H1 (cell line): ENCODE measurements around the gene NSUN2. TPM values are rescaled to one million over a fixed set of nuclear protein-coding genes. Genes with fewer than 3 reads are reported as not detected.

Experiments
- CTCF ChIA-PET: fragments of 300-600 bp; sonication (Branson Sonifier 250); formaldehyde crosslinking; loops from one replicate; lab custom pipeline; 2021; ENCODE audit not compliant: partially characterized antibody; lab: Charles Lee
- POLR2A ChIA-PET: fragments of 300-600 bp; sonication (Branson Sonifier 250); formaldehyde crosslinking; loops from one replicate; lab custom pipeline; 2021; ENCODE audit warnings: inconsistent platforms; ENCODE audit not compliant: partially characterized antibody; lab: Charles Lee
- DNase-seq, 2 experiments: peaks; one replicate each; pipeline versions ENCODE4 v3.0.0 to v3.0.0-alpha.2; 2010 to 2022; ENCODE audit warnings: low spot score in 2 of 2, low read depth in 1 of 2, mixed read lengths in 1 of 2
- FAIRE-seq: peaks from 2 replicates; lab custom pipeline; 2011; peaks lifted over from hg19 to GRCh38; lab: Jason Lieb, UNC
- H2AFZ ChIP-seq: 2 replicates; pipeline ENCODE4 v1.8.1; 2012; ENCODE audit warnings: low read length, inconsistent platforms
- H2AK5ac ChIP-seq: 2 replicates; pipeline ENCODE4 v1.6.1; 2013; ENCODE audit warnings: low read depth, low read length
- H2BK120ac ChIP-seq: replicated peaks from 2 replicates; pipeline ENCODE3; 2013; ENCODE audit warnings: low read depth, low read length, inconsistent platforms
- H2BK12ac ChIP-seq: 2 replicates; pipeline ENCODE4 v1.6.1; 2013; ENCODE audit warnings: low read depth, low read length
- H2BK15ac ChIP-seq: 2 replicates; pipeline ENCODE4 v1.6.1; 2013; ENCODE audit warnings: low read length
- H2BK20ac ChIP-seq: 2 replicates; pipeline ENCODE4 v1.6.1; 2013; ENCODE audit warnings: low read length
- H2BK5ac ChIP-seq: 2 replicates; pipeline ENCODE4 v1.6.1; 2013; ENCODE audit warnings: low read depth, low read length
- H3K14ac ChIP-seq: 2 replicates; pipeline ENCODE4 v1.6.1; 2013; ENCODE audit warnings: inconsistent platforms; ENCODE audit not compliant: insufficient read length
- H3K18ac ChIP-seq: 2 replicates; pipeline ENCODE4 v1.6.1; 2013; ENCODE audit warnings: low read length; ENCODE audit errors: extremely low read depth
- H3K23ac ChIP-seq: 2 replicates; pipeline ENCODE4 v1.6.1; 2013; ENCODE audit warnings: inconsistent platforms; ENCODE audit not compliant: insufficient read length
- H3K23me2 ChIP-seq: 2 replicates; pipeline ENCODE4 v1.6.1; 2013; ENCODE audit warnings: low read depth, low read length
- H3K27ac ChIP-seq: 2 replicates; pipeline ENCODE4 v1.6.1; 2011; ENCODE audit warnings: low read depth, low read length, inconsistent platforms
- H3K27me3 ChIP-seq, 4 experiments: replicated peaks in 1 of 4; 1 replicate in 1 of 4; 2 replicates in 3 of 4; pipeline versions ENCODE4 v1.6.1 to v1.8.1; 2011 to 2013; ENCODE audit warnings: low read length in 3 of 4, mild to moderate bottlenecking in 3 of 4, inconsistent platforms in 2 of 4, mixed read lengths in 2 of 4, moderate library complexity in 1 of 4; ENCODE audit not compliant: control insufficient read depth in 3 of 4, insufficient read depth in 3 of 4; ENCODE audit errors: extremely low read depth in 1 of 4
- H3K36me3 ChIP-seq, 4 experiments: 2 replicates each; pipeline versions ENCODE4 v1.6.1 to v1.8.1; 2011 to 2013; ENCODE audit warnings: mild to moderate bottlenecking in 4 of 4, low read length in 3 of 4, moderate library complexity in 2 of 4, control low read depth in 1 of 4, inconsistent platforms in 1 of 4; ENCODE audit not compliant: insufficient read depth in 4 of 4, control insufficient read depth in 2 of 4
- H3K4ac ChIP-seq: replicated peaks from 2 replicates; pipeline ENCODE3; 2013; ENCODE audit warnings: low read length, low read depth, mixed read lengths, inconsistent platforms; ENCODE audit not compliant: insufficient read length
- H3K4me1 ChIP-seq, 4 experiments: replicated peaks in 1 of 4; 1 replicate in 1 of 4; 2 replicates in 3 of 4; pipeline versions ENCODE4 v1.6.1 to v1.8.1; 2011 to 2013; ENCODE audit warnings: low read length in 3 of 4, inconsistent platforms in 2 of 4, mixed read lengths in 1 of 4; ENCODE audit not compliant: insufficient read depth in 4 of 4, control insufficient read depth in 3 of 4
- H3K4me2 ChIP-seq, 2 experiments: 2 replicates each; pipeline versions ENCODE4 v1.6.1 to v1.8.1; 2011 to 2013; ENCODE audit warnings: low read depth in 2 of 2, low read length in 2 of 2, control low read depth in 1 of 2, inconsistent platforms in 1 of 2, mild to moderate bottlenecking in 1 of 2; ENCODE audit not compliant: insufficient read depth in 1 of 2
- H3K4me3 ChIP-seq, 4 experiments: fragments of 200-600, 300-600 bp in 1 of 4; sonication (generic), shearing (Covaris generic), sonication (Bioruptor Twin) in 1 of 4; 2 replicates each; pipeline versions ENCODE4 v1.5.1 to v1.8.1; 2011 to 2016; ENCODE audit warnings: low read length in 4 of 4, low read depth in 3 of 4, control low read depth in 2 of 4, inconsistent platforms in 2 of 4, mild to moderate bottlenecking in 2 of 4, mixed read lengths in 1 of 4, moderate library complexity in 1 of 4; ENCODE audit not compliant: insufficient read depth in 2 of 4; ENCODE audit errors: extremely low read depth in 1 of 4
- H3K56ac ChIP-seq: replicated peaks from 2 replicates; pipeline ENCODE3; 2013; ENCODE audit warnings: low read depth, mild to moderate bottlenecking, mixed read lengths, low read length, inconsistent platforms; ENCODE audit not compliant: insufficient read length
- H3K79me1 ChIP-seq: 2 replicates; pipeline ENCODE4 v1.6.1; 2013; ENCODE audit warnings: low read depth, low read length, control low read depth
- H3K79me2 ChIP-seq, 2 experiments: 2 replicates each; pipeline versions ENCODE4 v1.6.1 to v1.8.1; 2012 to 2013; ENCODE audit warnings: low read length in 2 of 2, mild to moderate bottlenecking in 2 of 2, inconsistent platforms in 1 of 2; ENCODE audit not compliant: insufficient read depth in 2 of 2, control insufficient read depth in 1 of 2
- H3K9ac ChIP-seq, 4 experiments: replicated peaks in 1 of 4; 1 replicate in 1 of 4; 2 replicates in 3 of 4; pipeline versions ENCODE4 v1.6.1 to v1.8.1; 2011 to 2013; ENCODE audit warnings: low read depth in 3 of 4, low read length in 3 of 4, control low read depth in 2 of 4, mild to moderate bottlenecking in 2 of 4, moderate library complexity in 2 of 4, inconsistent platforms in 1 of 4; ENCODE audit errors: extremely low read depth in 1 of 4
- H3K9me3 ChIP-seq, 2 experiments: 2 replicates each; pipeline versions ENCODE4 v1.6.1 to v1.8.1; 2012 to 2013; ENCODE audit warnings: mild to moderate bottlenecking in 2 of 2, moderate library complexity in 2 of 2, control low read depth in 1 of 2, inconsistent platforms in 1 of 2, low read depth in 1 of 2, low read length in 1 of 2, mixed read lengths in 1 of 2; ENCODE audit not compliant: insufficient read depth in 2 of 2
- H4K20me1 ChIP-seq, 2 experiments: replicated peaks in 1 of 2; 2 replicates each; pipeline versions ENCODE3 to v1.8.1; 2011 to 2013; ENCODE audit warnings: inconsistent platforms in 2 of 2, low read length in 2 of 2, mild to moderate bottlenecking in 1 of 2; ENCODE audit not compliant: insufficient read depth in 2 of 2, control insufficient read depth in 1 of 2
- H4K5ac ChIP-seq: 2 replicates; pipeline ENCODE4 v1.6.1; 2013; ENCODE audit warnings: low read length, low read depth, mixed read lengths, inconsistent platforms; ENCODE audit not compliant: insufficient read length
- H4K8ac ChIP-seq: 2 replicates; pipeline ENCODE4 v1.8.0; 2013; ENCODE audit warnings: mild to moderate bottlenecking, moderate library complexity, low read length, inconsistent platforms; ENCODE audit not compliant: insufficient read depth; ENCODE audit errors: extremely low read depth
- H4K91ac ChIP-seq: replicated peaks from 2 replicates; pipeline ENCODE3; 2013; ENCODE audit warnings: low read length, mixed read lengths, inconsistent platforms; ENCODE audit not compliant: insufficient read length
- ATF3 ChIP-seq: IDR thresholded peaks from 2 replicates; pipeline ENCODE4 v1.6.1; 2011; ENCODE audit warnings: low read depth, mild to moderate bottlenecking, low read length; ENCODE audit not compliant: insufficient read depth
- CTCF ChIP-seq, 3 experiments: IDR thresholded peaks; 1 replicate in 2 of 3; 2 replicates in 1 of 3; pipeline versions ENCODE4 v1.5.1 to v1.6.1; 2011; ENCODE audit warnings: low read length in 3 of 3, mild to moderate bottlenecking in 3 of 3, inconsistent platforms in 2 of 3, low read depth in 1 of 3, moderate library complexity in 1 of 3; ENCODE audit not compliant: insufficient read depth in 1 of 3; ENCODE audit errors: control extremely low read depth in 1 of 3
- EGR1 ChIP-seq: IDR thresholded peaks from 2 replicates; pipeline ENCODE4 v1.6.1; 2011; ENCODE audit warnings: low read depth, low read length, borderline replicate concordance
- RAD21 ChIP-seq, 2 experiments: IDR thresholded peaks in 1 of 2; conservative IDR thresholded peaks in 1 of 2; 2 replicates each; pipeline ENCODE4 v1.6.1; 2011; ENCODE audit warnings: low read depth in 2 of 2, low read length in 2 of 2, improper control_type of control experiment in 1 of 2, inconsistent platforms in 1 of 2, mild to moderate bottlenecking in 1 of 2, moderate library complexity in 1 of 2
- SUZ12 ChIP-seq: fragments of 200-600 bp; sonication (generic); IDR thresholded peaks from 2 replicates; pipeline ENCODE4 v1.6.1; 2012; ENCODE audit warnings: mild to moderate bottlenecking, inconsistent platforms, low read length, moderate library complexity, mixed read lengths
- WGBS, 2 experiments: shearing (Covaris generic) in 1 of 2; methylation state at CpG; one replicate each; pipeline versions ENCODE4 v1.1.6 to v1.1.7; 2013 to 2015; ENCODE audit warnings: low lambda C conversion rate in 2 of 2, mixed read lengths in 2 of 2, inconsistent platforms in 1 of 2, low coverage in 1 of 2, missing lambda C conversion rate in 1 of 2; ENCODE audit not compliant: insufficient replicate concordance in 2 of 2, insufficient coverage in 1 of 2, insufficient read length in 1 of 2; ENCODE audit errors: extremely low coverage in 1 of 2, missing lambda C conversion rate in 1 of 2; 5-methylcytosine and 5-hydroxymethylcytosine counted together
- polyA plus RNA-seq, 7 experiments: library from polyadenylated mRNA; depleted of rRNA in 3 of 7; stranded (reverse) in 5 of 7; unstranded in 2 of 7; fragments of >200 nt in 5 of 7; fragments of 200-250 nt in 2 of 7; gene quantifications; 1 replicate in 5 of 7; 2 replicates in 1 of 7; 4 replicates in 1 of 7; pipeline versions ENCODE4 v1.2.1 to v1.2.3, GENCODE V29; 2011 to 2013; ENCODE audit warnings: missing spikeins in 2 of 7, mixed read lengths in 2 of 7
- total RNA-seq: library from RNA; stranded (reverse); fragmentation: NEBNext Ultra II Directional; extraction: Animal tissue kit (Norgen Biotek cat#: 25700); gene quantifications from 2 replicates; pipeline ENCODE4 v1.2.1, GENCODE V29; 2021

Gene NSUN2
- total and polyA plus RNA-seq, 2 of the 8 experiments (the other 6 are each of a cell fraction or from before 2014, with no cell fraction given), result 47.3 to 94.7 TPM

- Histone ChIP-seq H3K27me3 (no peaks in the 10 kb centered on the region), H3K4me1 (no peaks in the 10 kb centered on the region; a peak in 1 of 7 replicates), H4K8ac (no peak overlapping the region), H3K79me1 (no peaks in the 10 kb centered on the region), H4K20me1 (no peaks in the 10 kb centered on the region), H4K5ac (no peak overlapping the region), H3K4me3 (no peak overlapping the region), H3K23me2 (peaks cover 3% of the 10 kb centered on the region; the same call in 1 of the 2 replicates), H3K36me3 (no peaks in the 10 kb centered on the region), H2BK5ac (no peak overlapping the region), H3K14ac (no peak overlapping the region), H2BK20ac (no peak overlapping the region), H2BK15ac (no peak overlapping the region), H3K9me3 (peaks cover 6 to 9% of the 10 kb centered on the region in 2 experiments; a peak in 2 of 4 replicates), H3K9ac (no peak overlapping the region), H3K27ac (no peak overlapping the region), H2BK120ac (no peak overlapping the region), H3K18ac (no peak overlapping the region), H3K4me2 (no peak overlapping the region), H2AK5ac (no peak overlapping the region), H3K56ac (no peak overlapping the region), H2BK12ac (no peak overlapping the region), H2AFZ (no peak overlapping the region), H3K4ac (no peak overlapping the region), H3K79me2 (no peaks in the 10 kb centered on the region), H3K23ac (no peak overlapping the region), H4K91ac (no peak overlapping the region)
- 78% methylated on average over 11 of the region's 12 CpGs; no CpG with 5 or more reads in 1 of the 2 experiments for WGBS, 2 experiments
- TF ChIP-seq CTCF (IDR thresholded peaks at IDR 0.05; ENCODE audit: control extremely low read depth in 1 of 3, insufficient read depth in 1 of 3, low read depth in 1 of 3, low read length in 3 of 3) (peak in 2 of 3 experiments; percentile 58 to 60; a peak in 3 of 4 replicates), RAD21 (IDR thresholded peaks at IDR 0.05 in 1 of 2, conservative IDR thresholded peaks at IDR 0.05 in 1 of 2; ENCODE audit: low read depth in 2 of 2, low read length in 2 of 2) (peak; percentile 32 to 36; a peak in 3 of 4 replicates), EGR1 (no peak), SUZ12 (no peak), ATF3 (no peak)
- DNase-seq, result no peak
- FAIRE-seq, result no peak
- ChIA-PET CTCF (interaction anchor here (0.5 to 2.7 kb wide), 11 partner anchors 9 to 1076 kb away, joined by 3 to 9 read pairs (median 3); no protein-coding TSS in a partner anchor), POLR2A (interaction anchor here (1.6 kb wide), 1 partner anchor 10 kb away, joined by 4 read pairs; no protein-coding TSS in a partner anchor)
These were observed 59.2 kb downstream of the NSUN2 start for GRCh38 chr5:6573651-6574101.
